CD4-positive, alpha-beta memory T cell (primary cell): Measurements from ENCODE around the gene SRM. TPM values are rescaled to one million over a fixed set of nuclear protein-coding genes. Genes with fewer than 3 reads are reported as not detected.

Experiments used
- CTCF ChIA-PET: fragments of 350-600 bp; sonication (Branson Sonifier 250); formaldehyde crosslinking; loops from one replicate; lab custom pipeline; 2021; ENCODE audit warnings: inconsistent platforms; ENCODE audit not compliant: partially characterized antibody; lab: Charles Lee
- POLR2A ChIA-PET: fragments of 350-600 bp; sonication (Branson Sonifier 250); formaldehyde crosslinking; loops from one replicate; lab custom pipeline; 2021; ENCODE audit not compliant: partially characterized antibody; lab: Charles Lee
- DNase-seq, 5 donors: peaks; one replicate each; pipeline versions ENCODE4 v3.0.0 to v3.0.0-alpha.2; 2020 to 2022; ENCODE audit warnings: mixed read lengths in 1 of 5
- H3K27ac ChIP-seq: one replicate; pipeline ENCODE4 v1.7.0; 2013; ENCODE audit warnings: low read depth, low read length
- H3K27me3 ChIP-seq: 2 replicates; pipeline ENCODE4 v1.7.0; 2013; ENCODE audit warnings: mild to moderate bottlenecking, low read length, moderate library complexity; ENCODE audit not compliant: insufficient read depth
- H3K36me3 ChIP-seq: 2 replicates; pipeline ENCODE4 v1.7.0; 2013; ENCODE audit warnings: mild to moderate bottlenecking, low read length, moderate library complexity; ENCODE audit not compliant: insufficient read depth
- H3K4me1 ChIP-seq: 2 replicates; pipeline ENCODE4 v1.7.0; 2013; ENCODE audit warnings: mild to moderate bottlenecking, low read length, moderate library complexity; ENCODE audit not compliant: insufficient read depth
- H3K4me3 ChIP-seq, 2 donors: one replicate each; pipeline ENCODE4 v1.7.0; 2013; ENCODE audit warnings: low read length in 2 of 2, mild to moderate bottlenecking in 1 of 2
- H3K9me3 ChIP-seq, 2 donors: one replicate each; pipeline ENCODE4 v1.7.0; 2013; ENCODE audit warnings: low read length in 2 of 2, control low read depth in 1 of 2; ENCODE audit not compliant: control insufficient read depth in 1 of 2
- H3K27ac Mint-ChIP-seq, 7 donors: one replicate each; pipeline ENCODE4 v1.8.0; 2020 to 2021; ENCODE audit warnings: mixed read lengths in 7 of 7, mild to moderate bottlenecking in 6 of 7, inconsistent platforms in 3 of 7, moderate library complexity in 3 of 7
- H3K27me3 Mint-ChIP-seq, 2 donors: one replicate each; pipeline ENCODE4 v1.8.0; 2020 to 2021; ENCODE audit warnings: mixed read lengths in 2 of 2
- H3K36me3 Mint-ChIP-seq, 2 donors: one replicate each; pipeline ENCODE4 v1.8.0; 2020 to 2021; ENCODE audit warnings: mixed read lengths in 2 of 2, inconsistent platforms in 1 of 2, mild to moderate bottlenecking in 1 of 2
- H3K4me1 Mint-ChIP-seq, 4 donors: one replicate each; pipeline ENCODE4 v1.8.0; 2020 to 2021; ENCODE audit warnings: mixed read lengths in 4 of 4, mild to moderate bottlenecking in 1 of 4
- H3K4me3 Mint-ChIP-seq, 8 donors: one replicate each; pipeline ENCODE4 v1.8.0; 2020 to 2021; ENCODE audit warnings: mixed read lengths in 8 of 8, mild to moderate bottlenecking in 7 of 8, moderate library complexity in 6 of 8, inconsistent platforms in 3 of 8
- H3K9me3 Mint-ChIP-seq, 8 donors: one replicate each; pipeline ENCODE4 v1.8.0; 2020 to 2021; ENCODE audit warnings: mixed read lengths in 8 of 8, mild to moderate bottlenecking in 5 of 8, inconsistent platforms in 3 of 8, moderate library complexity in 1 of 8
- intact Hi-C: fragments of 100-400 bp; cut with micrococcal nuclease; formaldehyde crosslinking; loops from one replicate; pipeline ENCODE4 v1.15.1; 2023
- polyA plus RNA-seq, 2 donors: library from polyadenylated mRNA; unstranded; fragments of 300-500 nt; fragmentation: Illumina TruSeq; gene quantifications; one replicate each; pipeline ENCODE4 v1.2.3, GENCODE V29; 2021
- total RNA-seq, 2 experiments: library from RNA; stranded (reverse); gene quantifications; one replicate each; pipeline ENCODE4 v1.2.3, GENCODE V29; 2021

The SRM gene
- total and polyA plus RNA-seq, 4 experiments from 2014 or later = 53.1 to 162 (median 59.1) TPM

DNA sequence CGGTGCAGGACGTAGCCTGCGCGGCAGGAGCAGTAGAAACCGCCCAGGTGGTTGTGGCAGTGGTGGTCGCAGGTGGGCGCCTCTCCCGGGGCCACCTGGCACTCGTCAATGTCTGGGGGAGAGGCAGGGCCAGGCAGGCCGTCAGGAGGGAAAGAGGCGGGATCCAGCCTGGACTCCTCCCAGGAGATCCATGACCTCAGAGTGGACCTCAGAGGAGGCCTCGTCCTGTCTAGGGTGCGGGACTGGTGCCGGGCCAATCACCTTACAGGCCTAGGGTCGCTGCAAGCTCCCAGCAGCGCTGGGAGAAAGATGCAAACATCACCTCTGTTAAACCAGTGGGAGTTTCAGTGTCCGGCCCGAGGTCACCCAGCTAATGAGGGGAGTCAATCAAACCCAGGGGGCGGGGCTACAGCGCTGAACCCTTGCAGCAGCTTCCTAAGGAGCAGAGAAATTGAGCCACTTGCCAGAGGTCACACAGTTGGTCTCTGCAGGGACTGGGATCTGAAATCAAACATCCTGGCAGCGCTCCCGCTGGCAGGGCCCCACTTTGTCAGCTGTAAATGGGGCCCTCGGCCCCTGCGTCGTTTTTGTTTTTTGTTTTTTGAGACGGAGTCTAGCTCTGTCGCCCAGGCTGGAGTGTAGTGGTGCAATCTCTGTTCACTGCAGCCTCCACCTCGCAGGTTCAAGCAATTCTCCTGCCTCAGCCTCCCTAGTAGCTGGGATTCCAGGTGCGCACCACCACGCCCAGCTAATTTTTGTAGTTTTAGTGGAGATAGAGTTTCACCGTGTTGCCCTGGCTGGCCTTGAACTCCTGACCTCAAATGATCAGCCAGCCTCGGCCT is 14.2 kb downstream of the SRM start:
- no peak overlapping the region for H3K27ac Mint-ChIP-seq
- H3K9me3 ChIP-seq = no peaks in the 10 kb centered on the region
- CTCF ChIA-PET = interaction anchor here (3.8 kb wide), 1 partner anchor 8 kb away, joined by 17 read pairs; no protein-coding TSS in a partner anchor
- no peak overlapping the region for H3K4me3 Mint-ChIP-seq
- H3K4me1 Mint-ChIP-seq = no peaks in the 10 kb centered on the region
- no peak overlapping the region for H3K4me3 ChIP-seq
- POLR2A ChIA-PET = interaction anchor here (1.1 kb wide), 1 partner anchor 8 kb away, joined by 3 read pairs; no protein-coding TSS in a partner anchor
- intact Hi-C loops = no loop called here
- H3K36me3 ChIP-seq = no peaks in the 10 kb centered on the region
- DNase-seq = no peak
- no peaks in the 10 kb centered on the region for H3K9me3 Mint-ChIP-seq
- H3K4me1 ChIP-seq = no peaks in the 10 kb centered on the region
- no peaks in the 10 kb centered on the region for H3K36me3 Mint-ChIP-seq
- no peaks in the 10 kb centered on the region for H3K27me3 ChIP-seq
- H3K27me3 Mint-ChIP-seq = no peaks in the 10 kb centered on the region
- H3K27ac ChIP-seq = no peak overlapping the region

DNA sequence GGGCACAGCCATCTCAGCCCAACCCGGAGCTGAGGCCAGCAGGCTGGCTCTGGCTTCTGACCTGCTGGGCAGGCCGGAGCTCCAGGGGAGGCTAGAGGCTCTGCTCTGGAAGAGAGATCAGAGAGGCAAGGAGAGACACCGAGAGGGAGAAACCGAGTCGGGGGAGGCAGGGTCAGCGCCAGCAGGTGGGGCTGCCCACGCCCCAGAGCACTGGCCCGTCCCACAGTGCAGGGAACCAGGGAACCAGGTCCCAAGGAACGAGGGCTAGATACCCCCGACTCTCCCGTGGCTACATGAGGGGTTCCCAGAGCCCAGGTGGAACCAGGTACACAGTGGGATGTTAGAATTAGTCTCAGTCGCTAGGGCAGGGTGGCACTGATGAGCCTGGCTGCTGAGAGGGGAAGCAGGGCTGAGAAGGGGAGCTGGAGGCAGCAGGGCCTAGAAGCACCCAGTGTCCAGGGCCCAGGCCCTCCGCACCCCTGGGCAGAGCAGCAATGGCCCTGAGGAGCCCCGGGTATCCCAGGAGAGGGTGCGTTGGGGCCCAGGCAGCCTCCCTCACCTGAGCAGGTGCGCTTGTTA is 14.9 kb downstream of the SRM start:
- Histone ChIP-seq H3K9me3 (no peaks in the 10 kb centered on the region), H3K4me3 (no peak overlapping the region), H3K27ac (no peak overlapping the region), H3K27me3 (no peaks in the 10 kb centered on the region), H3K4me1 (no peaks in the 10 kb centered on the region), H3K36me3 (no peaks in the 10 kb centered on the region)
- Mint-ChIP-seq H3K36me3 (no peaks in the 10 kb centered on the region), H3K27me3 (no peaks in the 10 kb centered on the region), H3K27ac (no peak overlapping the region), H3K4me3 (no peak overlapping the region), H3K4me1 (no peaks in the 10 kb centered on the region), H3K9me3 (no peaks in the 10 kb centered on the region)
- DNase-seq = no peak
- POLR2A ChIA-PET = no interaction called here
- intact Hi-C loops = no loop called here
- CTCF ChIA-PET = interaction anchor here (3.8 kb wide), 1 partner anchor 7 kb away, joined by 17 read pairs; no protein-coding TSS in a partner anchor

DNA sequence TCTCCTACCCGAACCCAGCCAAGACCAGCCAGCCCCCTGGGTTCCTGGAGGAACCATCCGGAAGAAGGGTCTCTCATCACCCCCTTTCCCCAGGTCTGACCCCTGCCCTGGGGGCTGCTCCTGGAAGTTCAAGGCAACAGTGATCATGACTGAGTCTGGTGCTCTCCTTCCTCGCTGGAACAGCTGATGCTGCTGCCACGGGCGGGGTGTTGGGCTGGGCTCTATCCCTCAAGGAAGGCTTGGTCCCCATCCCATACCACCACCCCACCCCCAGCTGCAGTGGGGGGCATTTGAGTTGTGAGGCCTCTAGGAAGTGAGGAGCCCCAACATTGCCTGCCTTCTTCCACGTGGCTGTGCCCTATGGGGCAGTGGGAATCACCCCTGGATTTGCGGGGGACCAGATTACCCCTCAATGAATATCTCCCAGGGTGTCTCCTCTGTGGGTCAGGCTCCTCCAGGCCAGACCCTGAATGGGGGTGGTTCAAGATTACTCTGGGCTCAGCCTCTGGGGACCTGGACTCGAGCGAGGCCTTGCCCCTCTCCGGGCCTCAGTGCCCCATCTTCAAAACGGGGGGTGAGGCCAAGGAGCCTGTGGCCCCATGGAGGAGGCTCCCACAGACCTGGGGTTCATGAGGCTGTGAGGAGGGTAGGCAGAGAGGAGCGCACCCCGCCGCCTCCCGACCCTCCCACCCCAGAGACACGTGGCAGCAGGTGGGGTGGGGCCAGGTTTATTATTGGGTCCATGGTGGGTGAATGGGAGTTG is 15.6 kb downstream of the SRM start:
- CTCF ChIA-PET = interaction anchor here (3.8 kb wide), 1 partner anchor 7 kb away, joined by 17 read pairs; no protein-coding TSS in a partner anchor
- H3K36me3 ChIP-seq = no peaks in the 10 kb centered on the region
- DNase-seq = no peak
- H3K9me3 ChIP-seq = no peaks in the 10 kb centered on the region
- Mint-ChIP-seq H3K9me3 (no peaks in the 10 kb centered on the region), H3K36me3 (no peaks in the 10 kb centered on the region), H3K4me3 (no peak overlapping the region), H3K4me1 (no peaks in the 10 kb centered on the region), H3K27ac (no peak overlapping the region), H3K27me3 (no peaks in the 10 kb centered on the region)
- intact Hi-C loops = no loop called here
- H3K4me1 ChIP-seq = no peaks in the 10 kb centered on the region
- no peaks in the 10 kb centered on the region for H3K27me3 ChIP-seq
- no peak overlapping the region for H3K4me3 ChIP-seq
- POLR2A ChIA-PET = no interaction called here
- H3K27ac ChIP-seq = no peak overlapping the region

DNA sequence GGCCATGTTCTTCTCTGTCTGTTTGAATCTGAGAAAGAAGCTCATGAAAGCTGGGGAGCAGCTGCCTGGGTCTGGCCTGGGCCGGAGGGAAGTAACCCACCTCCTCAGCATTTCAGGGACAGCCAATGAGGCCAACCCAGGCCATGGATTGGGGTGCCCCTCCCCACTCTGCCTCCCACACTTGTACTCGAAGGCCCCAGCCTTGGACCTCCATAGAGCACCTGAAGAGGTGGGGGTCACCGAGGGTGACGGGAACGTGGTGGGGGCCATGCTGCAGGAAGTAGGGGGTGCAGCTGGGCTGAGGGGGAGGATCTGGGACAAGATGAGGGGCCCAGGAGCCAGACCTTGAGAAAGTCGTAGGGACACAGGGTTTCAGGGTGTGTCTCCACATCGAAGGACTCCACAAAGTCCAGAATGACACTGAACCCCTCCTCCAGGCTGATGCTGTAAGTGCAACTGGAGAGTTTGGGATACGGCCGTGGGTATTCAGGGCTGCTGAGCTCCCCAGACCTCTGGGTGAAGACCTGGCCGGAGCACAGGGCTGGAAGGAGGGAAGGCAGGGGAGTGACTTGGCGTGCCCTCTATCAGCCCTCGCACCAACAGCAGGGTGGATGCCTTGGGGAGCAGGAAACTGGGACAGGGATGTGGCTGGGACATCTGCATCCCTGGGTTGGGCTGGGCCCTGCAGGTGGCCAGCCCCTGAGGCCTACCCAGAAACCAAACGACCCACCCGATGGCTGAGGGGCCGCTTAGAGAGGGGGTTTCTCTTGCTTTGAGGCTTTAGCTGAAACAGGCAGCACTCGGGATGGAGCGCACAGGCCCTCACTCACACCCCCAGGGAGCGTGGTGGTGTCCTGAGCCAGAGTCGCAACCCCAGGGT is 16.6 kb downstream of the SRM start:
- no peak overlapping the region for H3K27ac ChIP-seq
- no peak for DNase-seq
- no peaks in the 10 kb centered on the region for H3K27me3 ChIP-seq
- H3K27ac Mint-ChIP-seq = no peak overlapping the region
- no peaks in the 10 kb centered on the region for H3K36me3 ChIP-seq
- H3K4me1 ChIP-seq = no peaks in the 10 kb centered on the region
- no peak overlapping the region for H3K4me3 Mint-ChIP-seq
- no peaks in the 10 kb centered on the region for H3K9me3 Mint-ChIP-seq
- intact Hi-C loops = no loop called here
- H3K4me3 ChIP-seq = no peak overlapping the region
- no peaks in the 10 kb centered on the region for H3K4me1 Mint-ChIP-seq
- ChIA-PET POLR2A (no interaction called here), CTCF (no interaction called here)
- H3K27me3 Mint-ChIP-seq = no peaks in the 10 kb centered on the region
- no peaks in the 10 kb centered on the region for H3K9me3 ChIP-seq
- H3K36me3 Mint-ChIP-seq = no peaks in the 10 kb centered on the region

DNA sequence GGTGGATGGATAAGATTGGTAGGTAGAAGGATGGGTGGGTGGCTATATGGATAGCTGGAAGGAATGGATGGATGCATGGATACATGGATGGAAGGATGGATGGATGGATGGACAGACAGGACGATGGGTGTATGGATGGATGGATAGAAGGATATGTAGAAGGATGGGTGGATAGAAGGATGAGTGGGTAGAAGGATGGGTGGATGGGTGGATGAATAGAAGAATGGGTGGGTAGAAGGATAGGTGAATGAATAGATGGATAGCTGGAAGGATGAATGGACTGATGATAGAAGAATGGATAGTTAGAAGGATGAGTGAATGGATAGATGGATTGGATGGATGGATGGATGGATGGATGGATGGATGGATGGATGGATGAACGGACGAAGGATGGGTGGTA is 17.8 kb downstream of the SRM start:
- Mint-ChIP-seq H3K27ac (no peak overlapping the region), H3K36me3 (no peaks in the 10 kb centered on the region), H3K4me3 (no peak overlapping the region), H3K9me3 (no peaks in the 10 kb centered on the region), H3K4me1 (peaks cover 5 to 7% (median 6%) of the 10 kb centered on the region in 4 donors), H3K27me3 (peaks cover 2 to 4% of the 10 kb centered on the region in 2 donors)
- peaks cover 7% of the 10 kb centered on the region for H3K4me1 ChIP-seq
- no peaks in the 10 kb centered on the region for H3K9me3 ChIP-seq
- no peak overlapping the region for H3K27ac ChIP-seq
- intact Hi-C loops = no loop called here
- DNase-seq = no peak
- H3K27me3 ChIP-seq = no peaks in the 10 kb centered on the region
- POLR2A ChIA-PET = no interaction called here
- H3K4me3 ChIP-seq = no peak overlapping the region
- CTCF ChIA-PET = no interaction called here
- H3K36me3 ChIP-seq = no peaks in the 10 kb centered on the region

DNA sequence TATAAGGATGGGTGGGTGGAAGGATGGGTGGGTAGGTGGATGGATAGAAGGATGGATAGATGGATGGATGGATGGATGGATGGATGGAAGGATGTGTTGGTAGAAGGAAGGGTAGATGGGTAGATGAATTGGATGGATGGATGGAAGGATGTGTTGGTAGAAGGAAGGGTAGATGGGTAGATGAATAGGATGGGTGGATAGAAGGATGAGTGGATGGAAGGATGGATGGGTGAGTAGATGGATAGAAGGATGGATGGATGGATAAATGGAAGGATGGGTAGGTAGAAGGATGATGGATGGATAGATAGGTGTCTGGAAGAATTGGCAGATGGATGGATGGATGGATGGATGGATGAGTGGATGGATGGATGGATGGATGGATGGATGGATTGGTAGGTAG is 18.8 kb downstream of the SRM start:
- H3K27ac ChIP-seq = no peak overlapping the region
- no peak overlapping the region for H3K4me3 ChIP-seq
- H3K4me1 Mint-ChIP-seq = peaks cover 5 to 7% (median 6%) of the 10 kb centered on the region in 4 donors
- no peaks in the 10 kb centered on the region for H3K36me3 ChIP-seq
- H3K4me3 Mint-ChIP-seq = no peak overlapping the region
- H3K27ac Mint-ChIP-seq = no peak overlapping the region
- no peaks in the 10 kb centered on the region for H3K9me3 ChIP-seq
- H3K27me3 Mint-ChIP-seq = peaks cover 2 to 4% of the 10 kb centered on the region in 2 donors
- DNase-seq = no peak
- H3K36me3 Mint-ChIP-seq = no peaks in the 10 kb centered on the region
- H3K9me3 Mint-ChIP-seq = no peaks in the 10 kb centered on the region
- H3K4me1 ChIP-seq = peaks cover 7% of the 10 kb centered on the region
- POLR2A ChIA-PET = no interaction called here
- CTCF ChIA-PET = no interaction called here
- intact Hi-C loops = no loop called here
- H3K27me3 ChIP-seq = no peaks in the 10 kb centered on the region
